Measurements from ENCODE around the gene AUTS2. TPM values are rescaled to one million over a fixed set of nuclear protein-coding genes. Genes with fewer than 3 reads are reported as not detected.

AUTS2 gene
- polyA plus RNA-seq, 1 donor (not counting 4 experiments of a cell fraction or from before 2014, with no cell fraction given): 4.7 TPM

DNA sequence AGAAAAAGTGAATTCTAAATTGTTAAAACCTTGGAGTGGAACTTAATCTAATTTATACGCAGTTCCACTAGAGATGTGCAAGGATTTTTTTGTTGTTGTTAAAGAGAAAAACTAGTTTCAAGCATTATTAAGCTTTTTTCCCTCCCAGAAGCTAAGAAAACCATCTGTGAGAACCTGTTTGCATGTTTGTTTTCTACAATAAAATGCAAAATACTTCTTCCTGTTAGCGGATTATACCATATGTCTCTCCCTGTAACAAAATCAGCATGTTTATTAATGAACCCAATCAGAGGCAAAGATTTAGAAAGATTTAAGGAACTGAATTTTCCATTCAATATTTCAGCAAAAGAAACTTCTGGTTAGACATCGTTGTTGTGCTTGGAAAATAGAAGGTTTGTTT is 953.9 kb downstream of the AUTS2 start:
- DNase-seq (ENCODE audit: low read depth, low spot score): no peak
- no peak for TF ChIP-seq EZH2 (IDR thresholded peaks at IDR 0.05; ENCODE audit: low read length)
- TF ChIP-seq, protein P1, sequence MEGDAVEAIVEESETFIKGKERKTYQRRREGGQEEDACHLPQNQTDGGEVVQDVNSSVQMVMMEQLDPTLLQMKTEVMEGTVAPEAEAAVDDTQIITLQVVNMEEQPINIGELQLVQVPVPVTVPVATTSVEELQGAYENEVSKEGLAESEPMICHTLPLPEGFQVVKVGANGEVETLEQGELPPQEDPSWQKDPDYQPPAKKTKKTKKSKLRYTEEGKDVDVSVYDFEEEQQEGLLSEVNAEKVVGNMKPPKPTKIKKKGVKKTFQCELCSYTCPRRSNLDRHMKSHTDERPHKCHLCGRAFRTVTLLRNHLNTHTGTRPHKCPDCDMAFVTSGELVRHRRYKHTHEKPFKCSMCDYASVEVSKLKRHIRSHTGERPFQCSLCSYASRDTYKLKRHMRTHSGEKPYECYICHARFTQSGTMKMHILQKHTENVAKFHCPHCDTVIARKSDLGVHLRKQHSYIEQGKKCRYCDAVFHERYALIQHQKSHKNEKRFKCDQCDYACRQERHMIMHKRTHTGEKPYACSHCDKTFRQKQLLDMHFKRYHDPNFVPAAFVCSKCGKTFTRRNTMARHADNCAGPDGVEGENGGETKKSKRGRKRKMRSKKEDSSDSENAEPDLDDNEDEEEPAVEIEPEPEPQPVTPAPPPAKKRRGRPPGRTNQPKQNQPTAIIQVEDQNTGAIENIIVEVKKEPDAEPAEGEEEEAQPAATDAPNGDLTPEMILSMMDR (optimal IDR thresholded peaks at IDR 0.05 in 1 of 3, IDR thresholded peaks at IDR 0.05 in 1 of 3, conservative IDR thresholded peaks at IDR 0.05 in 1 of 3; ENCODE audit: extremely low read depth in 1 of 3, insufficient read depth in 2 of 3, low read length in 3 of 3): no peak
- dilution Hi-C loops (cut with MboI; ENCODE audit: extremely low pct_ligation_motif_present, low sequenced_read_pairs): no loop called here
- no peaks in the 10 kb centered on the region for H3K27me3 ChIP-seq (ENCODE audit: control insufficient read depth, extremely low read depth, insufficient read depth, low read length)
- H3K9me3 ChIP-seq (ENCODE audit: control insufficient read depth, low read depth, low read length): no peaks in the 10 kb centered on the region
- no peaks in the 10 kb centered on the region for H3K36me3 ChIP-seq (ENCODE audit: control insufficient read depth in 2 of 2, extremely low read depth in 1 of 2, insufficient read depth in 2 of 2, low read length in 2 of 2)
- H2AFZ ChIP-seq (ENCODE audit: control insufficient read depth, low read length): no peak overlapping the region
- FAIRE-seq: no peak
- H3K4me3 ChIP-seq (ENCODE audit: control insufficient read depth in 2 of 3, extremely low read depth in 1 of 3, insufficient read depth in 2 of 3, low read depth in 1 of 3, low read length in 3 of 3): no peak overlapping the region
- H3K4me2 ChIP-seq (ENCODE audit: control insufficient read depth, extremely low read depth, insufficient read depth, low read depth, low read length): no peak overlapping the region
- no peaks in the 10 kb centered on the region for H3K79me2 ChIP-seq (ENCODE audit: control insufficient read depth, insufficient read depth, low read length)
- no peaks in the 10 kb centered on the region for H4K20me1 ChIP-seq (ENCODE audit: control insufficient read depth, extremely low read depth, insufficient read depth, low read length)
- H3K9me1 ChIP-seq (ENCODE audit: control insufficient read depth, extremely low read depth, insufficient read depth, low read length): no peaks in the 10 kb centered on the region
- no peaks in the 10 kb centered on the region for H3K4me1 ChIP-seq (ENCODE audit: control insufficient read depth, extremely low read depth, insufficient read depth, low read length)
- H3K9ac ChIP-seq (ENCODE audit: control insufficient read depth, extremely low read depth, insufficient read depth, low read length): no peak overlapping the region
- H3K27ac ChIP-seq (ENCODE audit: control insufficient read depth, insufficient read depth, low read length): no peak overlapping the region

DNA sequence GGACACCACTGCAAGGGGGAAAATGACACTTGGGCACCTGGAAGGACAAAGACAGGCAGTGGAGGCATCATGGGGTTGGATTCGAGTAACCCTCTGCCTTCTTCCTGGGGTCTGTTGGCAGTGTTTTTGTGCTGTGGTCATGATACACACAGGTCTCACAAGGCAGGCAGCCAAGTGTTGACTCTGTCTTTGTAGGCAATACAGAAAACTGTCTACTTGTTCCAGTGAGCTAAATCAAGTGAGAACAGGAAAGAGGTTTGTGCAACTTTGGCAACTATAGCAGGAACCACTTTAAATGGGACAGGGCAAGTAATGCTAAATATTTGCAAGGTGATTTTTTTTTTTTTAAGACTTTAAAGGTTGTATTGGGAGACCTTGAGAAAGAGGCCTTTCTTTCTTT is 955.1 kb downstream of the AUTS2 start:
- no peaks in the 10 kb centered on the region for H3K79me2 ChIP-seq (ENCODE audit: control insufficient read depth, insufficient read depth, low read length)
- H3K36me3 ChIP-seq (ENCODE audit: control insufficient read depth in 2 of 2, extremely low read depth in 1 of 2, insufficient read depth in 2 of 2, low read length in 2 of 2): no peaks in the 10 kb centered on the region
- dilution Hi-C loops (cut with MboI; ENCODE audit: extremely low pct_ligation_motif_present, low sequenced_read_pairs): no loop called here
- no peaks in the 10 kb centered on the region for H3K4me1 ChIP-seq (ENCODE audit: control insufficient read depth, extremely low read depth, insufficient read depth, low read length)
- H3K9me3 ChIP-seq (ENCODE audit: control insufficient read depth, low read depth, low read length): no peaks in the 10 kb centered on the region
- H3K9me1 ChIP-seq (ENCODE audit: control insufficient read depth, extremely low read depth, insufficient read depth, low read length): no peaks in the 10 kb centered on the region
- FAIRE-seq: no peak
- H3K4me2 ChIP-seq (ENCODE audit: control insufficient read depth, extremely low read depth, insufficient read depth, low read depth, low read length): no peak overlapping the region
- TF ChIP-seq, protein P1 (optimal IDR thresholded peaks at IDR 0.05 in 1 of 3, IDR thresholded peaks at IDR 0.05 in 1 of 3, conservative IDR thresholded peaks at IDR 0.05 in 1 of 3; ENCODE audit: extremely low read depth in 1 of 3, insufficient read depth in 2 of 3, low read length in 3 of 3): no peak
- no peak for DNase-seq (ENCODE audit: low read depth, low spot score)
- H2AFZ ChIP-seq (ENCODE audit: control insufficient read depth, low read length): no peak overlapping the region
- no peak overlapping the region for H3K9ac ChIP-seq (ENCODE audit: control insufficient read depth, extremely low read depth, insufficient read depth, low read length)
- no peak overlapping the region for H3K4me3 ChIP-seq (ENCODE audit: control insufficient read depth in 2 of 3, extremely low read depth in 1 of 3, insufficient read depth in 2 of 3, low read depth in 1 of 3, low read length in 3 of 3)
- no peaks in the 10 kb centered on the region for H4K20me1 ChIP-seq (ENCODE audit: control insufficient read depth, extremely low read depth, insufficient read depth, low read length)
- no peaks in the 10 kb centered on the region for H3K27me3 ChIP-seq (ENCODE audit: control insufficient read depth, extremely low read depth, insufficient read depth, low read length)
- no peak overlapping the region for H3K27ac ChIP-seq (ENCODE audit: control insufficient read depth, insufficient read depth, low read length)
